Amniotic stem cell (primary cell): ENCODE measurements around the gene SLIT2.

ENCODE experiments used
- DNase-seq: peaks from one replicate; lab custom pipeline; 2025; lab: John Stamatoyannopoulos, UW

Gene SLIT2

DNA sequence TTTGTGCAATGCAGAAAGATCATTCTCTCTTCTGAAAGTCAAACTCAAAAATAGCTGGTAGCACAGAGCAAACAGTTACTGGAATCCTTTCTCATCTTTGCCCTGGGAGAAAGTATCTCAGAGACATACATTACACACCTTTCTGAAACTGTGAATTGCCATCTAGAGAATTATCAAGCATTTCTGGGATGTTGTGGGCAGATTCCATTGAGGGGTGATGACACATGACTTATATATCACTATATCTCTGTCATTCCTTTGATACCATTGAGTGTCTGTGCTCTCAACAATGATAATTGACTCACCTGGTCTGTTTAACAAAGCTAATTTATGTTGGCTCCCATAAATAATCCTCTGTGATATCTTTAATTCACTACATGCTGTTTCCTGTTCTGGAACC lies 13.0 kb downstream of the SLIT2 start:
- no peak for DNase-seq

DNA sequence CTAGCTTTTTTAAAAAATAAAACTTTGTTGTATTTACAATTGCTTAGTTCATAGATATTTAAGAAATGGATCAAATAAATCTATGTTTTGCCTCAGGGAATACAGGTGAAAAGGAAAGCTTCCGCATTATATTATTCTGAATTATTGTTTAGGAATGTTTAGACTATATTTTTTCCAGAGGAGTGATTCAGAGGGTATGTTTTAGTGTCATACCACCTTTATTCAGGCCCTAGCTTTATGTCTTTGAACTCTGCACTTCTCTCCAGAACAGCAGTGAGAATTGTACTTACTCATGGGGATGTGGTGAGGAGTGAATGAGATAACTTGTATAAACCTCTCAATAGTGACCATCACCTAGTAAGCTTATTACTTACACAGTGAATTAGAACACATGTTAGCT lies 14.0 kb downstream of the SLIT2 start:
- DNase-seq, result no peak

DNA sequence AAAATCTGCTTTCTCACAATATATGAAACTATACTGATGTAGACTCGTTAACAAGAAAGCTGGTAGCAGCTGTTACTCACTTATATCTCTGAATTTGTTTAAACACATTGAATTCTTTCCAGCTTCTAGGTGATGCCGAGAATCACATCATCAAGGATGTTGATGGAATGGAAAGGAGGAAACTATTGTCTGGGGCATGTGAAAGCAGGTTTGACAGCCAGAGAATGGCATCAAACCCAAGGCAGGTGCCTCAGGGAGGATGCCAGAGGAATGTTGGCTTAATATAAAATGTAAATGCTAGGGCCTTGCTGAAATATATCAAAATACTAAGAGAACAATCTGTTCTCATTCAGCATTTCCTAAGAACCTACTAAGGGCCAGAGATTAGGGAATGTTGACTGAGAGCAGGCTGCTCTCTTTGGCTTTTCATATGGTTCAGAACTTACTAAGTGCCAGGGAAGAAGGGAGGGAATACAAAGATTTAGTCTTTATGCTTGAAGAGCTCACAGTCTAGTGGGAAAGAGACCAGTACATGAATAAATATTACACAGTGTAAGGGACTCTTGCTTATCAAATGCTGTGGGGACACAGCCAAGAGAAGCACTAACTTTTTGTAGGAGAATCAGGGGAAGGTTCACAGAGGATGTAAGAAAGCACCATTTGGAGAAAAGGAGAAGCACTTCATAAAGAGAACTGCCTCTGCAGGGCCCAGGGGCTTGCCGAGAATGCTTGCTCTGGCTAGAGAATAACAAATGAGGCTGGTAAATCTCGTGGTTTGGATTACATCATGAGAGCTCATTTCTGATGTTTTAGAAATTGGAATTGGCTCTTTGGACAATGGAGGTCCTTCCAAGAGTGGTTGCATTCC lies 14.7 kb downstream of the SLIT2 start:
- no peak for DNase-seq

DNA sequence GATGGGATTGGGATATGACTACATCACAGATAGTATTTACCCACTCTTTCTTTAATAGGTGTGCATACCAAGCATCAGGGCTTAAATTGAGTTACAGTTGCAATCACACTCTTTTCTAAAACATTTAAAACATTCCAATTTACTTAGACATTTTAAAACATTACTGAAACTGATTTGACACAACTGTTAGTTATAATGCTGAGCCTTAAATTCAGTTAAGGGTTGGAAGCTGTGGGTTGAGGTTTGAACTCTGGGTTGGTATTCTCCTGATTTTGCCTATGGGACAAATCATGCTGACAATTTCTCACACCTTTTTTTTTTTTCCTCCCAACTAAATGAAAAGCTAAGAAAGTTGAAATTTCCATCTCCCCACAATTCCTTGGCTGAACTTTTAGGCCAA lies 16.3 kb downstream of the SLIT2 start:
- DNase-seq, result no peak

DNA sequence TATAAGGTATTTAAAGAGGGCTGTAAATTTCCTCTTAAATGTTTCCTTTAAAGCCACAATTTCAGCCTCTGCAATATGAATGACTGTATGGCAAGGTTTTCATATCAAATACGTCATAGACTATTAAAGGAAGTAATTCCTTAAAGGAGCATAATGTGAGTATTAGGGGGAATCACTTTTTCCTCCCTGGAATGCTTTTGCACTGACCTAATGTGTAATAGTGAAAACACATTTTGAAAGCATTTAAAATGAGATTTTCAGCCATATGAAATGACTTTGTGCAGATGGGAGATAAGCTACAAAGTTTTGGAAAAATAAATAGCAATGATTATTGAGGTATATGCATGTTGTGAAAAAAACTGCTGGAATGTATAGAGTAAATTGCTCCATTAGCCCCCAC lies 17.6 kb downstream of the SLIT2 start:
- DNase-seq, result no peak

DNA sequence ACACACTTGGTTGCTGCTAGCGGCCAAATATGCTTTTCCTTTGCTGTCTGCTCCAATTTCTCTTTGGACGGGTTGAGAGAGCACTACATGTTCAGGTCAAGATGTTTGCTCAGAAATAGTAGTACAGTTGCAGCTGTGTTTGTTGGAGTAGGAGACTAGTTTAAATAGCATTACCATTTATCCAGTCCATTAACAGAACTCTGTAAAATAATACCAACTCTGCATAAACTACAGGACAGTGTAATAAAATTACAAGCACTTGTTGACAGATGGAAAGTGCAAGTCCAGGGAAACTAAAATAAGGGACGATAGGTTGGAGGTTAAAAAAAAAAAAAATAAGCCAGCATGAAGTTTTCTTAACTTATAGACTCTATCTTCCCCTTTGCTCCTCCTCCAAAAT lies 20.2 kb downstream of the SLIT2 start:
- no peak for DNase-seq

DNA sequence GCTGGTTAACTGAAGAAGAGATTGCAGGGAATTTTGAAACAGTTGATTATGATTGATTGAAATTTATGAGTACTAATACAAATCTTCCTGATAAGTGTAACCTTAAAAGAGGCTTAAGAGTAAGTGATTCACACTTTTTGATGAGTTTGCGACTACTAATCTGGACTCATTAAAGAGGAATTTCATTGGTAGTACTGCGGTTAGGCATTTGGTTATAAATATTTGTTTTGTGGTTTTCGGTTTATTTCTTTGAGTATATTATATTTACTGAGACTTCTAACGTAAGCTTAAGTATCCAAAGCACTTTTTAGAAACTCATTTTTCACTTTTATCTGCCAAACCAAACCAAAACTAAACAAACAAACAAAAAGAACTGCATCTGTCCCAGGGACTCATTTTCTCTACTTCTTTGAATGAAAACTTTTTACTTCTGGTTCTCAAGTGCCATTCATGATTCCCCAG lies 20.7 kb downstream of the SLIT2 start:
- DNase-seq, result no peak

DNA sequence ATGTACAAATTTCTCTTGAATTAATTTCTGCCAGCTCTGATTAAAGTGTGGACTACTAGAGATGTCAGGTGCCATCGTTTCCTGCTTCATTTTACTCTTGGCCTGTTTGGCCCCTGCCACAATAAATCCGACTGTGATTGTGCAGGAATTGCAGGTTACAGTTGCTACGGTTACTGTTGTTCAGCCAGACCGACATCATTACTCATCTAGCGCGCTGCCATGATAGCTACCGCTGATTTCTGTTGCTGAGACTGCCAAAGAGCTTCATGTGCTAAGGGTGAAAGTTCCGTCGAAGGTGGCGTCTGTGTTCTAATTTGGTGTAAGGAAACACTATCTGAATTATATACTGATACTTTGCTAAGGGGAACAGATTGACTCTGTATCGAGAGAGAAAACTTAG lies 22.1 kb downstream of the SLIT2 start:
- DNase-seq, result no peak

DNA sequence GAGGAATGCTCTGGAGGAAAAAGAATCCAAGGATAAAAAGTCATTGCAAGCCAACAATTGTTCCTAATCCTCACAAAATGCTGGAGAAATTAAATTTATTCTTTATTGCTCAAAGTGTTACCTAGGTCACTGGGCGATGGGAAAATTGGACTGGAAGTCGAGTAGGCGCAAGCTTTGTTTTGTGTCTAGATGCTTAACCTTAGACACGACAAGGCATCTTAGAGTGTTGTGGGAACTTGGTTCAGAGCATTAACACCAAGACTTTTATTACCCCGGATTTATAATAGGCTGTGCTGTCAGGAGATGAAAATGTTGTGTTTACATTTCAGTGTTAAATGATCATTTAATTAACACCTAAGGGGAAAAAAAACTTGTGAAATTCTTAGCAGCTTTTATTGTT lies 25.1 kb downstream of the SLIT2 start:
- no peak for DNase-seq

DNA sequence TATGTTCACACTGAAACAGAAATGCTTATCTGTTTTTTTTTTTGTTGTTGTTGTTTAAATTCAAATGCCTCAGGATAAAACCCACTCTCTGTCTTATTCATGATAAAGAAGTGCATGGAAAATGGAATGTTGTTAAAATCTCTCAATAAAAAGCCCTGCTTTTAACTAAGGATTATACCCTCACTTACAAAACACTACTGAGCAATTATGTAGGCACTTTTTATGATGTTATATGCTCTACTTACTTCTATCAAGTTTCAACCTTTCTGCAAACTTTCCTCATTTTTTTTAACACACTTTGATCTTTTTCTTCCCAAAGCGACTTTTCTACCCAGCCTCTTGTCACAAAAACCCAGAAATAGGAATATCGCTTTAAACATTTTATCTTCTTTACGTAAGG lies 26.5 kb downstream of the SLIT2 start:
- no peak for DNase-seq

DNA sequence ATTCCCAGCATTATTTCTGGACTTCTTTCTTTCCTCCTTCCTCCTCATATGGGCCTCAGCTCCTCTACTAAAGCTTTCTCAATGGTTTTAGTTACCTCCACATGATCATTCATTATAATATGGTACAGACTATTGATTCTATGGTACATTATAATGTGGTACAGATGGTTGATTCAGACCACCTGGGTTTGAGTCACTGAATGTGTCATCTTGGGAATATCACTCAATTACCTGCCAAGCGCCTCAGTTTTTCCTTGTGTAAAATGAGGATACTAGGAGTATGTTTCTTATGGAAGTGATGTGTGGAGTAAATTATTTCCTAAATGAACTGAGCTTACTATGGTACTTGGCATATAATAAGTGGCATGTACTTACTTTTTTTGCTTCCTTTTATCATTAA lies 27.7 kb downstream of the SLIT2 start:
- no peak for DNase-seq

DNA sequence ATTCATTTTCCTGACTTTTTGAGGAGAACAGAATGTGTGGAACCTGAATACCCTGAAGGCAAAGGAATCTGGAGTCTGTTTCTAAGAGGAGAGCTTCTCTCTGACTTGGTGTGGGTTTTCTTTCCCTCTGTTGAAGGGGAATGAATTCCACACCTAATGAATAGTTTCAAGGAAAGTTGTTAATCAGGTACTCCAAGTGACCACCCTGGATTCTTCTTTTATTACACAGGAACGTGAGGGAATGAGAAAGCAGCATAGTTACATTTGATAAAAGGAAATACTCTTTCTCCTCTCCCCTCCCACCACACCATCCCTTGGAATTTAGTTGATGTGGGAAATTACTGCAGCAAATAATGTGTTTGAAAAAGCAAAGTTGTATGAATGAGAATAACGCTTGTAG lies 29.7 kb downstream of the SLIT2 start:
- no peak for DNase-seq

DNA sequence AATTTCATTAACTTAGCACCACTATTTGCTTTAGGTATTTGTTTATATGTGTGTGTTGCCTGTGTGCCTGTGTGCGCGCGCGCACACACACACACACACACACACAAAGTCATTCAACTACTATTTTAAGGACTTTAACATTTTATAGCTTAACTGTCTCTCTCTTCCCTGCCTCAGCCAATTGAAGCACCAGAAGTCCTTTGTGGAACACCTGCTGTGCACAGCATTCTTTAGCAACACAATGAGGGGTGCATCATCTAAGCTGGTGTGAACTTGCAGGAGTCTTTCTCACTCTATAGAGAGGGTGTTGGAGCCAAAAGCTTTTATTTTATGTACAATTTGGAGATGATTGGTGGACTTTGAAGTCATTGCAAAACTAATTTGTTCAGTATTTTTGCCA lies 31.3 kb downstream of the SLIT2 start:
- no peak for DNase-seq

DNA sequence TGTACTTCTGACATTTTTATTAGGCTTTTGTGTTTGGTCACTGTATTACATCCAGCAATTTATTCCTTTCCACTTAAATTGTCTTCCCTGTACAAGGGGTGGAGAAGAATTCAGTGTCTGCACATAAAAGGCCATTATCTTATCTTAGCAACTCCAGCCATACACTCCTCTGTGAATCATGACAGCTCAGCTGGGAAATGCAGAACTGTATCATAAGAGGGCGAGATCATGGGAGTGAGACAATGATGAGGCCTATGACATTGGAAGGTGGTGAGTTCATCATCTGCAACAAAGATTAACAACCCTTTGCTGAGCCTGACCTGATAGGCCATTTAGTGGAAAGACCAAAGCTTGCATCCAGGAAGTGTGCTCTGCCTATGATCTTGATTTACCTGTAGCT lies 33.3 kb downstream of the SLIT2 start:
- no peak for DNase-seq

DNA sequence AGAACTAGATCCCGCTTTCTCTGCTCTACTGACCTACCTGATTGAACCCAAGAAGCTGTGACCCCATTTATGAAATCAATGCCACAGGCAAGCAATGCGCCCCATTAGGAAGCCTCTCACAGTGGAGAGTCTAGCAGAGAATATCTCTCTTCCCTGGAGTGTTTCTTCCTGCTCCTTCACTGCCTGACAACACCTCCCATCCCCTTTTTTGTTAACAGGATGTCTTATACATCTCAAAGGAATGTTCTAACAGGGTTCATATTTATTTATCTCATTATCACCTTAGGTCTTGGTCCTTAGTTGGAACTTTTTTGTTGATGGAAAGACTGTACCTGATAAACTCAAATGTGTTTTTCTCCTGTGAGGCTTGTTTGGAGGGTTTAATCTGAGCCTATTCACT lies 35.5 kb downstream of the SLIT2 start:
- no peak for DNase-seq

DNA sequence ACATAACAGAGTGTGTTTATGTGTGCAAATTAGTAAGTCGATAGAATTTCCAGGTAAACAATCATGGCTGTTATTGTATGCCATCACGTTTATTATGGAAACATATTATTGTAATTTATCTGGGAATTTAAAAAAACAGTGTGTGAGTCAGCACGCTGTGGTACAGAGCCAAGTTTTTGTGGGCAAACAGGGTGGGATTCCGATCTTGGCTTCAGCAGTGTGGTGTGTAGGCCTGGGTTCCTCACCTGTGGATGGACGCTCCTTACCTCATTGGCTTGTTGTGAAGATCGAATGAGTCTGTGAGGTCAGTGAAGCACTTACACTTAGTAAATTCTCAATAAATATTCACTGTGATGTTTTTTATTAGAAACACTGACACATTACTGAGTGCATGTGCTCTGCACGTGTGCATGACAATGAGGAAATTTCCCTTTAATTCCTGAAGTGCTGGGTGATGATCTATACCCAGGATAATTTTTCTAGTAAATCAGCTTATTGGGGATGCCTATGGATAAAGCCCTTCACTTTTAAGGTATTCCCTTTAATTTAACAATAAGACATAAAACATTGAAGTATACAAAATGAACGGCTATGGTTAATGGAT lies 36.4 kb downstream of the SLIT2 start:
- DNase-seq, result no peak

DNA sequence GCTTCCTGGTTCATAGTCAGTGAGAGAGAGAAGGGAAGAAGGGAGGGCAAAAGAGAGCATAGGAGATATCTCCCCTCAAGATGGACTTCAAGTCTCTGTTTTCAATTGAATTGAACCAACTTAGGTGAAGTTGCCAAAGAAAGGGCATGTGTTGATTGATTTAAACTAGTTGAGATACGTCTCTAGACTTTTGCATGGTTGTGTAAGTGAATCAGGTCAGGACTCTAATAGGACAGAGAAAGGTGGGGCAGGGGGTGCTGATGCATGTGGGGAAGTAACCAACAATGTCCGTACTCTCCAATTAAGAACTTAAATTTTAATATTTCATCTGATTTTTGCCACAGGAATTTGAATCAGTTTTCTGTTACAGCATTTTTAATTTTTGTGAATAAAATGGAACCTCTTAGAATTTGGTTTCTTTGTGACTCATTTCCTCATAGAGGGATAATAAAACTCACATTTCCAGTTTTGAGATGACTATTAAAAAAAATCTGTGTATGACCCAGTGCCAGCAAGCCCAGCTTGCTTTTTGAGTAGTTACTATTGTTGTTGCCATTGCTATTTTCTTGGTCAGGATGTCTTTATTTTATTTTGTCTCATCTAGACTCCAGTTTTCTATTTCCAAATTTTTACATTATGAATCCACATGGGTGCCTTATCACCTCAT lies 37.3 kb downstream of the SLIT2 start:
- DNase-seq, result no peak

DNA sequence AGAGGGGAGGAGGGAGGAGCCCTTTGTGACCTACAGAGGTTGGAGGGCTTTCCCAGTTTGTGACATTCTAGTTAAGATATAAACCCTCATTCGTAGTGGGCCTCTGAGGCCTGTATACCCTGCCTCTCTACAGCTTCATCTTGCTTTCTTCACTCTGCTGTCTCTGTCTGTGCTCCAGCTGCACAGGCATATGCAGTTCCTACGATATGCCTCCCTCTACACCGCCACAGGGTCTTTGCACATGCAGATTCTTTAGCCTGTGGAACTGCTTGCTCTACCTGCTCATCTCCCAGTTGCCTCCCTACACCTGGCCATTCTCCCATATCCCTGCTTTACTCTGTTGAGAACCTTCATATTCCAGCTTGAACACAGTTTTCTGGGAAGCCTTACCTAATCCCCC lies 38.1 kb downstream of the SLIT2 start:
- DNase-seq, result no peak

DNA sequence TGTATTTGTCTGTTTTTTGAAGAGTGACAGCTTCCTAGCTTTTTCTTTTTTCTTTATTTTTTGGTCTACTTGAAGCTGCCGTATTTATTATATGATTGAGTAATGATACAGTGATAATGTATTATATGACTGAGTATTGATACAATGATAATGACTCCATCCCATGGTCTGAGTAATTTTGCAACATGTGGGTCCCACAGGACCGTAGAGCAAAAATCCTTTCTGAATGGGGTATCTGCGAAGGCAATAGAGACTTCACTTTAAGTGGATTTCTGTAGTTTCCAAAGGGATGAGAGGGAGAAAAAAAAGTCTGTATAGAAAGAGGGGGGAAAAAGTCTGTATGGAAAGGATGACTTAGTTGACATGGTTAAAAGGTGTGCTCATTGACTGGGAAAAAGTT lies 41.0 kb downstream of the SLIT2 start:
- no peak for DNase-seq

DNA sequence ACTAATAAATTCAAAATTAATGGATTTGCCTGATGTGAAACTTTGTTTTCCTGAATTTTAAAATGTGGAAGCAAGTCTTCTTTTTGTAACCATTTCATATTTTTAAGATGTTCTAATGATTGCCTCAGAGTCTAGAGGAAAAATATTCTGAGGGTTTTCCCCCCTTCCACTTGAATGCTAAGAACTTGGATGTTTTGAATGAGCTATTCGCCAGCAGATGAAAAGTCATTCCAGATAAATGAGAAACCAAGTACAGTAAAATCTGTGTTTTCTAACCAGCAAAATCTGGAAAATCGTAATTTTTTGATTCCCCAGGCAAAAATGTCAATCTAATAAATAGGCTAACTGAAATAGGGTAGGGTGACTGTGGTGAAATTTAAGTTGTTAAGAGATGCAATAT lies 45.6 kb downstream of the SLIT2 start:
- no peak for DNase-seq

DNA sequence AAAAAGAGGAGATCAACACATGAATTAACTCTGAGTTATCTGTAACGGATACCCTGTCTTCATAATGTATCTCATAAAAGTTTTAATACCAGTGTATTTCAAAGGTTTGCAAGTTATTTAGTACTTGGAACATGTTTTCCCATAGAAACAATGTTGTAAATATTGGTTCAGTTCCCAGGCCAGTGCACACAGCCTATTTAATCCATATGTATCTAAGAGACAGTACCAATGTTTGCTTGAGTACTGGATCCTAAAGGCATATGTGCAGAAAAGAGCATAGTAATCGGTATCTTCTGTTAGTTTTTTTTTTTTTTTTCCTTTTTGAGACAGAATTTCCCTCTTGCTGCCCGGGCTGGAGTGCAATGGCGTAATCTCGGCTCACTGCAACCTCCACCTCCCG lies 46.1 kb downstream of the SLIT2 start:
- no peak for DNase-seq

DNA sequence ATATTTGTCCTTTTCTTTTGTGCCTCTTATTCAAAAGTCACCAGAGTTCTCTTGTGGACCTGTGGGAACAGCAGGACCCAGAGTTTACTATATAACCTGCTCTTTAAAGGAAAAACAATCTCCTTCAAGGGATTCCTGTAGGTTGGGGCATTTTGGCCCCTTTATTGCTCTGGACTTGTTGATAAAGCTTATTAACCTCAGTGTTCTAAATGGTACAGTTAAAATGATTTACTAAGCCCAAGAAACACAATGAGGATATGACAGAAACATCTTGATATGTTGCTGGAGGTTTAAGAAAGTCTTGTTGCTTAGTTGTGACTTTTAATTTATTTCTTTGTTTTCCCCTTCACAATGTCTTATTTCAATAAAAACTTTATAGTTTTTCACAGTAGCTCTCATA lies 46.8 kb downstream of the SLIT2 start:
- no peak for DNase-seq

DNA sequence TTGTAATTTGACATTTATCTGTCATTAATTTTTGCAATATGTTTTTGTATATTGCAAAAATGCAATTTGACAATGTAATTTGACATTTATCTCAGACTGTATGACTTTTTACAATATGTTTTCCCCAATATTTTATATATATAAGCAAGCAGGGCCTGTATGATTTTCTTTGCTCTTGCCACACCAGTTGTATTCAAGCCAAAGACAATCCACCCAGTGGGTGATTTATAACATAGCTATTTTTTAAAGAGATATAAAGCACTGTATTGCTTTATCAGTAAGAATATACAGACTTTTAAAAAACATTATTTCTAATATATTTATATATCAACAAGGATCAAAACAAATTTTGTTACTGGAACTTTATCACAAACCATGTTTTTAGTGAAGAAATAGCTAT lies 47.3 kb downstream of the SLIT2 start:
- no peak for DNase-seq
